Panc1 (cell line): ENCODE measurements around the gene TXNL1. TPM values are rescaled to one million over a fixed set of nuclear protein-coding genes. Genes with fewer than 3 reads are reported as not detected.

ENCODE experiments used
- ATAC-seq: fragments of 200-7000 bp; cut with Tn5 transposase; 2 replicates; pipeline ENCODE4 v1.9.1; 2020; ENCODE audit warnings: mild to moderate bottlenecking, moderate library complexity
- BruUV-seq: library from RNA; stranded (reverse); fragments of 400-500 nt; replicated peaks from 2 replicates; lab custom pipeline; 2021; lab: Mats Ljungman, UMichigan
- CTCF ChIA-PET: fragments of 300-600 bp; sonication (Branson Sonifier 250); formaldehyde crosslinking; loops from one replicate; lab custom pipeline; 2022; ENCODE audit warnings: antibody characterized with exemption; lab: Charles Lee
- POLR2A ChIA-PET: fragments of 300-600 bp; sonication (Branson Sonifier 250); formaldehyde crosslinking; loops from one replicate; lab custom pipeline; 2022; ENCODE audit warnings: antibody characterized with exemption; lab: Charles Lee
- DNase-seq: peaks from one replicate; pipeline ENCODE4 v3.0.0-alpha.2; 2010; ENCODE audit warnings: low read depth, low spot score
- H3K27ac ChIP-seq: 2 replicates; pipeline ENCODE4 v1.5.1; 2011; ENCODE audit warnings: mild to moderate bottlenecking, low read length, inconsistent platforms
- H3K27me3 ChIP-seq: fragments of 200-500 bp; sonication (Bioruptor generic); 2 replicates; pipeline ENCODE4 v1.6.0; 2014; ENCODE audit warnings: low read length, inconsistent platforms; ENCODE audit not compliant: control insufficient read depth, insufficient read depth
- H3K36me3 ChIP-seq: fragments of 200-500 bp; sonication (Bioruptor generic); 2 replicates; pipeline ENCODE4 v1.5.1; 2014; ENCODE audit warnings: inconsistent platforms, mild to moderate bottlenecking, low read length, moderate library complexity; ENCODE audit not compliant: control insufficient read depth, insufficient read depth
- H3K4me1 ChIP-seq: 2 replicates; pipeline ENCODE4 v1.5.1; 2011; ENCODE audit warnings: inconsistent platforms, mild to moderate bottlenecking, low read length, moderate library complexity; ENCODE audit not compliant: control insufficient read depth, insufficient read depth
- H3K4me3 ChIP-seq, 2 experiments: 2 replicates each; pipeline ENCODE4 v1.5.1; 2011 to 2012; ENCODE audit warnings: low read depth in 2 of 2, low read length in 2 of 2, mild to moderate bottlenecking in 2 of 2, inconsistent platforms in 1 of 2, moderate library complexity in 1 of 2
- H3K9me3 ChIP-seq: fragments of 200-500 bp; sonication (Bioruptor generic); 2 replicates; pipeline ENCODE4 v1.5.1; 2014; ENCODE audit warnings: low read depth, mild to moderate bottlenecking, inconsistent platforms, low read length, moderate library complexity; ENCODE audit not compliant: control insufficient read depth, insufficient read depth
- CTCF ChIP-seq: fragments of 450-650 bp; IDR thresholded peaks from 2 replicates; pipeline ENCODE4 v1.5.1; 2017; ENCODE audit warnings: mild to moderate bottlenecking
- POLR2AphosphoS5 ChIP-seq: IDR thresholded peaks from 2 replicates; pipeline ENCODE4 v1.6.1; 2012; ENCODE audit warnings: mild to moderate bottlenecking, low read depth, low read length, moderate library complexity
- REST ChIP-seq, 2 experiments: IDR thresholded peaks; 2 replicates each; pipeline ENCODE4 v1.6.1; 2011 to 2012; ENCODE audit warnings: low read depth in 2 of 2, control low read depth in 1 of 2, low read length in 1 of 2, mild to moderate bottlenecking in 1 of 2, moderate library complexity in 1 of 2; ENCODE audit not compliant: insufficient read depth in 1 of 2
- SIN3A ChIP-seq: IDR thresholded peaks from 2 replicates; pipeline ENCODE4 v1.6.1; 2012; ENCODE audit warnings: low read depth, mild to moderate bottlenecking, low read length, moderate library complexity, borderline replicate concordance; ENCODE audit not compliant: insufficient read depth
- TCF7L2 ChIP-seq: IDR thresholded peaks from 2 replicates; pipeline ENCODE4 v1.6.1; 2011; ENCODE audit warnings: mild to moderate bottlenecking, low read depth, low read length, inconsistent platforms
- in situ Hi-C: cut with HindIII; loops from 2 replicates; pipeline ENCODE4 v1.10.0; 2016; ENCODE audit warnings: low sequenced_read_pairs, low pct_unique_long_range_greater_than_20kb
- intact Hi-C: fragments of 100-400 bp; cut with micrococcal nuclease; formaldehyde crosslinking; loops from one replicate; pipeline ENCODE4 v1.10.0; 2022; ENCODE audit not compliant: unreplicated experiment
- total RNA-seq: library from RNA; stranded (reverse); gene quantifications from one replicate; pipeline ENCODE4 v1.2.1, GENCODE V29; 2021; ENCODE audit not compliant: unreplicated experiment

The TXNL1 gene
- total RNA-seq, 1 experiment from 2014 or later = 58.3 TPM

GRCh38 chr18:56662063-56662408, 23.6 kb upstream of the TXNL1 start:
- intact Hi-C loops (no loop called here), in situ Hi-C loops (no loop called here)
- Histone ChIP-seq H3K36me3 (no peaks in the 10 kb centered on the region), H3K27me3 (no peaks in the 10 kb centered on the region), H3K4me1 (no peaks in the 10 kb centered on the region), H3K9me3 (no peaks in the 10 kb centered on the region), H3K4me3 (no peak overlapping the region), H3K27ac (no peak overlapping the region)
- POLR2A ChIA-PET = no interaction called here
- TF ChIP-seq CTCF = no peak
- CTCF ChIA-PET = no interaction called here
- no TSS peak for BruUV-seq
- ATAC-seq (no peak), DNase-seq (no peak)

- no peaks in the 10 kb centered on the region for H3K9me3 ChIP-seq
- ATAC-seq (no peak), DNase-seq (no peak)
- ChIA-PET POLR2A (no interaction called here), CTCF (no interaction called here)
- no peaks in the 10 kb centered on the region for H3K27me3 ChIP-seq
- H3K4me3 ChIP-seq = no peak overlapping the region
- BruUV-seq = no TSS peak
- no peak overlapping the region for H3K27ac ChIP-seq
- in situ Hi-C loops (no loop called here), intact Hi-C loops (no loop called here)
- TF ChIP-seq POLR2AphosphoS5 (no peak), SIN3A (no peak), TCF7L2 (no peak), REST (IDR thresholded peaks at IDR 0.05; ENCODE audit: insufficient read depth in 1 of 2, low read depth in 2 of 2, low read length in 1 of 2) (no peak), CTCF (no peak)
- no peaks in the 10 kb centered on the region for H3K36me3 ChIP-seq
- H3K4me1 ChIP-seq = no peaks in the 10 kb centered on the region
These were observed 23.1 kb upstream of the TXNL1 start for GRCh38 chr18:56661360-56662062.
